A549 (cell line): ENCODE results near the gene TBXT. TPM values are rescaled to one million over a fixed set of nuclear protein-coding genes. Genes with fewer than 3 reads are reported as not detected.

ENCODE experiments used
- ATAC-seq, 2 experiments: fragments of 200-7000 bp in 1 of 2; fragments of >200 bp in 1 of 2; cut with Nextera tagmentation in 1 of 2; cut with Tn5 transposase in 1 of 2; 3 replicates each; pipeline versions ENCODE4 v1.8.0 to v1.9.1; 2018 to 2020; ENCODE audit warnings: mild to moderate bottlenecking in 1 of 2, moderate library complexity in 1 of 2
- CTCF ChIA-PET: fragments of 300-600 bp; sonication (Branson Sonifier 250); formaldehyde crosslinking; extraction: SDS; loops from one replicate; lab custom pipeline; 2021; ENCODE audit warnings: antibody characterized with exemption, inconsistent platforms; lab: Yijun Ruan, JAX
- POLR2A ChIA-PET: fragments of 350-600 bp; formaldehyde crosslinking; extraction: SDS; loops from one replicate; lab custom pipeline; 2021; ENCODE audit warnings: antibody characterized with exemption, inconsistent platforms; lab: Yijun Ruan, JAX
- DNase-seq, 2 experiments: peaks; one replicate each; pipeline versions ENCODE4 v3.0.0 to v3.0.0-alpha.2; 2011 to 2016; ENCODE audit warnings: low read depth in 1 of 2, low spot score in 1 of 2
- FAIRE-seq: peaks from 2 replicates; lab custom pipeline; 2011; peaks lifted over from hg19 to GRCh38; lab: Jason Lieb, UNC
- H3K27ac ChIP-seq, 2 experiments: fragments of >200 bp; sonication (Bioruptor Twin); formaldehyde crosslinking; 3 replicates each; pipeline ENCODE4 v1.5.1; 2016 to 2017
- H3K4me1 ChIP-seq: fragments of >200 bp; sonication (Bioruptor Twin); formaldehyde crosslinking; 3 replicates; pipeline ENCODE4 v1.6.1; 2016
- H3K4me2 ChIP-seq: fragments of >200 bp; sonication (Bioruptor Twin); formaldehyde crosslinking; 3 replicates; pipeline ENCODE4 v1.6.1; 2016
- H3K4me3 ChIP-seq: fragments of >200 bp; sonication (Bioruptor Twin); formaldehyde crosslinking; 3 replicates; pipeline ENCODE4 v1.5.1; 2016
- H3K9me3 ChIP-seq: fragments of >200 bp; sonication (Bioruptor Twin); formaldehyde crosslinking; 3 replicates; pipeline ENCODE4 v1.6.1; 2016
- CTCF ChIP-seq: fragments of >200 bp; sonication (Bioruptor Twin); formaldehyde crosslinking; IDR thresholded peaks from 3 replicates; pipeline ENCODE4 v1.5.1; 2016
- E2F6 ChIP-seq: IDR thresholded peaks from 2 replicates; pipeline ENCODE4 v1.6.1; 2012; ENCODE audit warnings: low read depth, borderline replicate concordance
- EHF ChIP-seq: fragments of 250-450 bp; sonication (Bioruptor Pico); IDR thresholded peaks from 2 replicates; pipeline ENCODE4 v1.5.0; 2020; ENCODE audit warnings: mild to moderate bottlenecking
- FOSB ChIP-seq: fragments of 250-450 bp; sonication (Bioruptor Pico); IDR thresholded peaks from 2 replicates; pipeline ENCODE4 v1.5.0; 2020; ENCODE audit warnings: mild to moderate bottlenecking, moderate library complexity
- HDAC2 ChIP-seq: fragments of 200-600 bp; sonication (generic); IDR thresholded peaks from 2 replicates; pipeline ENCODE4 v1.6.1; 2016
- HMGXB4 ChIP-seq: fragments of 250-450 bp; sonication (Bioruptor Pico); IDR thresholded peaks from 2 replicates; pipeline ENCODE4 v1.5.0; 2021; ENCODE audit warnings: mild to moderate bottlenecking, moderate library complexity, borderline replicate concordance
- HOXB13 ChIP-seq: fragments of 250-450 bp; sonication (Bioruptor Pico); IDR thresholded peaks from 2 replicates; pipeline ENCODE4 v1.5.0; 2020; ENCODE audit warnings: low read depth, mild to moderate bottlenecking, moderate library complexity
- JUN ChIP-seq, 2 experiments: fragments of >200 bp; sonication (Bioruptor Twin); formaldehyde crosslinking; IDR thresholded peaks; 2 replicates in 1 of 2; 3 replicates in 1 of 2; pipeline ENCODE4 v1.6.1; 2016 to 2017
- JUNB ChIP-seq: fragments of >200 bp; sonication (Bioruptor Twin); formaldehyde crosslinking; IDR thresholded peaks from 2 replicates; pipeline ENCODE4 v1.6.1; 2016
- KDM5A ChIP-seq: fragments of 200-600 bp; sonication (generic); IDR thresholded peaks from 2 replicates; pipeline ENCODE4 v1.6.1; 2016; ENCODE audit warnings: antibody characterized with exemption, mild to moderate bottlenecking
- MAFK ChIP-seq: fragments of 450-650 bp; IDR thresholded peaks from 2 replicates; pipeline ENCODE4 v1.6.1; 2014; ENCODE audit not compliant: partially characterized antibody
- MAX ChIP-seq: IDR thresholded peaks from 2 replicates; pipeline ENCODE4 v1.6.1; 2012
- MYC ChIP-seq: IDR thresholded peaks from 2 replicates; pipeline ENCODE4 v1.6.1; 2012; ENCODE audit warnings: mild to moderate bottlenecking, inconsistent platforms, low read length, improper control_type of control experiment, borderline replicate concordance
- NFE2L2 ChIP-seq: fragments of 150-350 bp; conservative IDR thresholded peaks from 2 replicates; pipeline ENCODE4 v1.6.1; 2014; ENCODE audit warnings: low read length
- NPAS2 ChIP-seq: fragments of 250-450 bp; sonication (Bioruptor Pico); IDR thresholded peaks from 2 replicates; pipeline ENCODE4 v1.8.0; 2022; ENCODE audit warnings: mild to moderate bottlenecking, moderate library complexity, borderline replicate concordance
- NR3C1 ChIP-seq: fragments of >200 bp; sonication (Bioruptor Twin); formaldehyde crosslinking; IDR thresholded peaks from 3 replicates; pipeline ENCODE4 v1.6.1; 2017
- POLR2A ChIP-seq: IDR thresholded peaks from 2 replicates; pipeline ENCODE4 v1.6.1; 2012; ENCODE audit warnings: mild to moderate bottlenecking, low read length
- REST ChIP-seq: fragments of 200-600 bp; sonication (generic); IDR thresholded peaks from 2 replicates; pipeline ENCODE4 v1.6.1; 2016; ENCODE audit warnings: antibody characterized with exemption, mild to moderate bottlenecking, moderate library complexity
- RFX5 ChIP-seq: fragments of 450-650 bp; IDR thresholded peaks from 2 replicates; pipeline ENCODE4 v1.7.1; 2014; ENCODE audit warnings: antibody characterized with exemption, mild to moderate bottlenecking, moderate library complexity
- SMC3 ChIP-seq: fragments of >200 bp; sonication (Bioruptor Twin); formaldehyde crosslinking; IDR thresholded peaks from 3 replicates; pipeline ENCODE4 v1.6.1; 2018; ENCODE audit warnings: inconsistent platforms
- TP53 ChIP-seq: fragments of 250-450 bp; sonication (Bioruptor Pico); IDR thresholded peaks from 2 replicates; pipeline ENCODE4 v1.5.0; 2021; ENCODE audit warnings: mild to moderate bottlenecking, moderate library complexity
- USF2 ChIP-seq: fragments of 450-650 bp; IDR thresholded peaks from 2 replicates; pipeline ENCODE4 v1.6.1; 2014; ENCODE audit warnings: antibody characterized with exemption
- ZC3H11A ChIP-seq: fragments of 450-650 bp; IDR thresholded peaks from 2 replicates; pipeline ENCODE4 v1.6.1; 2014; ENCODE audit warnings: antibody characterized with exemption, mild to moderate bottlenecking
- WGBS: methylation state at CpG from one replicate; pipeline ENCODE4 v1.1.6; 2017; ENCODE audit errors: missing lambda C conversion rate; 5-methylcytosine and 5-hydroxymethylcytosine counted together
- polyA plus RNA-seq, 4 experiments: library from polyadenylated mRNA; depleted of rRNA in 3 of 4; stranded (reverse); fragments of >200 nt; fragmentation: RNase III in 1 of 4; extraction: RNeasy Plus Mini Kit Qiagen cat#74134 plus additional on column Dnase treatment in 1 of 4; gene quantifications; 2 replicates in 3 of 4; 3 replicates in 1 of 4; pipeline ENCODE4 v1.2.3, GENCODE V29; 2011 to 2017

Gene TBXT
- polyA plus RNA-seq, 2 of the 4 experiments (the other 2 are of a cell fraction) = not detected

GRCh38 chr6:166152660-166153059, 15.0 kb downstream of the TBXT start (continued):
- no peak for TF ChIP-seq CTCF
- TF ChIP-seq E2F6 = no peak
- TF ChIP-seq JUN (IDR thresholded peaks at IDR 0.05) = no peak

- no peak for FAIRE-seq
- H3K4me2 ChIP-seq = no peak overlapping the region
- H3K9me3 ChIP-seq = peaks cover 6% of the 10 kb centered on the region; the same call in 1 of the 3 replicates
- no peaks in the 10 kb centered on the region for H3K4me1 ChIP-seq
- 92% methylated on average over 1 of the region's 1 CpG for WGBS
- no peak for ATAC-seq
- no peak overlapping the region for H3K27ac ChIP-seq
- ChIA-PET POLR2A (no interaction called here), CTCF (interaction anchor here (1.3 kb wide), 1 partner anchor 8 kb away, joined by 3 read pairs; no protein-coding TSS in a partner anchor)
- TF ChIP-seq FOSB (CRISPR knock-in tag) = no peak
- peak; percentile 66 for TF ChIP-seq MAFK
- DNase-seq = no peak
- H3K4me3 ChIP-seq = no peak overlapping the region
Measured at GRCh38 chr6:166151798-166152197, 15.9 kb downstream of the TBXT start.

GRCh38 chr6:166145751-166146150, 21.9 kb downstream of the TBXT start:
- Histone ChIP-seq H3K4me2 (no peak overlapping the region), H3K9me3 (0 out of 3 replicates have a peak, but pooled peaks cover 6% of the 10 kb centered on the region), H3K27ac (no peak overlapping the region), H3K4me1 (no peaks in the 10 kb centered on the region), H3K4me3 (no peak overlapping the region)
- ChIA-PET CTCF (interaction anchor here (0.8 kb wide), 1 partner anchor 131 kb away, joined by 3 read pairs; no protein-coding TSS in a partner anchor), POLR2A (no interaction called here)
- no peak for FAIRE-seq
- WGBS = 20% methylated on average over 5 of the region's 5 CpGs
- no peak for DNase-seq
- TF ChIP-seq EHF (CRISPR knock-in tag) (no peak), NPAS2 (CRISPR knock-in tag) (no peak), HMGXB4 (no peak), NR3C1 (no peak), HOXB13 (CRISPR knock-in tag) (no peak), MYC (no peak), POLR2A (no peak), MAX (no peak), NFE2L2 (no peak), HDAC2 (no peak), SMC3 (no peak), JUNB (no peak), TP53 (CRISPR knock-in tag) (no peak)
- no peak for ATAC-seq

- Histone ChIP-seq H3K27ac (no peak overlapping the region), H3K9me3 (no peaks in the 10 kb centered on the region), H3K4me3 (no peak overlapping the region), H3K4me1 (no peaks in the 10 kb centered on the region), H3K4me2 (no peak overlapping the region)
- POLR2A ChIA-PET = no interaction called here
- WGBS = 0% methylated on average over 2 of the region's 2 CpGs
- no peak for FAIRE-seq
- ATAC-seq = no peak
- no peak for DNase-seq
- CTCF ChIA-PET = interaction anchor here (0.7 kb wide), 1 partner anchor 9 kb away, joined by 3 read pairs; no protein-coding TSS in a partner anchor
- TF ChIP-seq MAFK = no peak
- TF ChIP-seq HMGXB4 = no peak
- no peak for TF ChIP-seq ZC3H11A
- no peak for TF ChIP-seq KDM5A
- TF ChIP-seq REST = no peak
- no peak for TF ChIP-seq RFX5
- TF ChIP-seq USF2 = no peak
Measured at GRCh38 chr6:166143011-166143410, 24.6 kb downstream of the TBXT start.
